Neural progenitor cell (in vitro differentiated cells): ENCODE data around the gene CYFIP1. TPM values are rescaled to one million over a fixed set of nuclear protein-coding genes. Genes with fewer than 3 reads are reported as not detected.

Experiments
- DNase-seq: peaks from one replicate; pipeline ENCODE4 v3.0.0-alpha.2; 2016; ENCODE audit warnings: low spot score
- H2AFZ ChIP-seq: fragments of 200-600 bp; sonication (generic); replicated peaks from 2 replicates; pipeline ENCODE4 v1.6.1; 2016; ENCODE audit warnings: antibody characterized with exemption
- H3F3A ChIP-seq: fragments of 200-600 bp; sonication (generic); 2 replicates; pipeline ENCODE4 v1.6.1; 2016; ENCODE audit warnings: antibody characterized with exemption, low read depth
- H3K27ac ChIP-seq: fragments of 200-600 bp; sonication (generic); 2 replicates; pipeline ENCODE4 v1.5.1; 2016; ENCODE audit warnings: mild to moderate bottlenecking
- H3K27me3 ChIP-seq: fragments of 200-600 bp; sonication (generic); 2 replicates; pipeline ENCODE4 v1.6.1; 2016; ENCODE audit warnings: mild to moderate bottlenecking, moderate library complexity
- H3K36me3 ChIP-seq: fragments of 200-600 bp; sonication (generic); 2 replicates; pipeline ENCODE4 v1.5.1; 2016
- H3K4me1 ChIP-seq: fragments of 200-600 bp; sonication (generic); 2 replicates; pipeline ENCODE4 v1.6.1; 2016; ENCODE audit warnings: mixed run types
- H3K4me2 ChIP-seq: fragments of 200-600 bp; sonication (generic); 2 replicates; pipeline ENCODE4 v1.6.1; 2016
- H3K4me3 ChIP-seq: fragments of 200-600 bp; sonication (generic); 2 replicates; pipeline ENCODE4 v1.5.1; 2016
- H3K79me2 ChIP-seq: fragments of 200-600 bp; sonication (generic); 2 replicates; pipeline ENCODE4 v1.6.1; 2016; ENCODE audit warnings: low read depth
- H3K9ac ChIP-seq: fragments of 200-600 bp; sonication (generic); 2 replicates; pipeline ENCODE4 v1.6.1; 2016
- H3K9me3 ChIP-seq: fragments of 200-600 bp; sonication (generic); 2 replicates; pipeline ENCODE4 v1.5.1; 2016; ENCODE audit warnings: low read depth
- H4K20me1 ChIP-seq: fragments of 200-600 bp; sonication (generic); 2 replicates; pipeline ENCODE4 v1.6.1; 2016; ENCODE audit warnings: low read depth
- H3K27ac Mint-ChIP-seq: 3 replicates; pipeline ENCODE4 v1.8.0; 2021; ENCODE audit warnings: mixed read lengths
- H3K27me3 Mint-ChIP-seq: 2 replicates; pipeline ENCODE4 v1.8.0; 2022; ENCODE audit warnings: low read depth, mild to moderate bottlenecking, inconsistent platforms, moderate library complexity, mixed read lengths; ENCODE audit not compliant: insufficient read depth
- H3K36me3 Mint-ChIP-seq: 3 replicates; pipeline ENCODE4 v1.8.0; 2021; ENCODE audit warnings: mixed read lengths
- H3K4me1 Mint-ChIP-seq: 3 replicates; pipeline ENCODE4 v1.8.0; 2021; ENCODE audit warnings: mixed read lengths
- H3K4me3 Mint-ChIP-seq: 3 replicates; pipeline ENCODE4 v1.8.0; 2021; ENCODE audit warnings: mild to moderate bottlenecking, moderate library complexity, mixed read lengths
- H3K9me3 Mint-ChIP-seq: 3 replicates; pipeline ENCODE4 v1.8.0; 2020; ENCODE audit warnings: mixed read lengths
- CTCF ChIP-seq: fragments of 200-600 bp; sonication (generic); IDR thresholded peaks from 2 replicates; pipeline ENCODE4 v1.5.1; 2017; ENCODE audit warnings: antibody characterized with exemption, mild to moderate bottlenecking
- EZH2 ChIP-seq: fragments of 200-600 bp; sonication (generic); IDR thresholded peaks from 2 replicates; pipeline ENCODE4 v1.6.1; 2017; ENCODE audit warnings: antibody characterized with exemption, mild to moderate bottlenecking, moderate library complexity
- EZH2phosphoT487 ChIP-seq: fragments of 200-600 bp; sonication (generic); IDR thresholded peaks from 2 replicates; pipeline ENCODE4 v1.6.1; 2017; ENCODE audit warnings: antibody characterized with exemption
- total RNA-seq: library from RNA; depleted of rRNA; stranded (reverse); fragments of >200 nt; gene quantifications from 2 replicates; pipeline ENCODE4 v1.2.3, GENCODE V29; 2015; ENCODE audit warnings: low replicate concordance

Gene CYFIP1
- total RNA-seq, 1 donor from 2014 or later: 94.6 TPM

- no peak overlapping the region for H3K4me2 ChIP-seq
Measured at GRCh38 chr15:22950256-22950990, 29.7 kb downstream of the CYFIP1 start.

GRCh38 chr15:22949074-22949547 lies 31.1 kb downstream of the CYFIP1 start:
- no peaks in the 10 kb centered on the region for H3K27me3 ChIP-seq
- H3K79me2 ChIP-seq: peaks cover 52% of the 10 kb centered on the region
- peak overlapping the region; percentile 61 for H3K4me2 ChIP-seq
- H3K36me3 ChIP-seq: no peaks in the 10 kb centered on the region
- H2AFZ ChIP-seq: no peak overlapping the region
- H3K4me1 ChIP-seq: peaks cover 27% of the 10 kb centered on the region
- Mint-ChIP-seq H3K9me3 (no peaks in the 10 kb centered on the region), H3K4me1 (peaks cover 42% of the 10 kb centered on the region), H3K27ac (peak overlapping the region; percentile 30), H3K27me3 (no peaks in the 10 kb centered on the region), H3K4me3 (peak overlapping the region; percentile 68), H3K36me3 (peaks cover 11% of the 10 kb centered on the region)
- peaks cover 8% of the 10 kb centered on the region for H3F3A ChIP-seq
- no peak overlapping the region for H3K27ac ChIP-seq
- H3K9ac ChIP-seq: no peak overlapping the region
- no peak for TF ChIP-seq EZH2
- TF ChIP-seq CTCF: no peak
- no peak for TF ChIP-seq EZH2phosphoT487
- peak; percentile 83 for DNase-seq
- H3K4me3 ChIP-seq: no peak overlapping the region
- H3K9me3 ChIP-seq: no peaks in the 10 kb centered on the region
- H4K20me1 ChIP-seq: peaks cover 66% of the 10 kb centered on the region

More at GRCh38 chr15:22950256-22950990, 29.7 kb downstream of the CYFIP1 start:
- no peak overlapping the region for H3K27ac ChIP-seq
- H3K27me3 ChIP-seq: peaks cover 8% of the 10 kb centered on the region
- Mint-ChIP-seq H3K27ac (peak overlapping the region; percentile 76), H3K9me3 (no peaks in the 10 kb centered on the region), H3K27me3 (peaks cover 2% of the 10 kb centered on the region), H3K4me1 (peaks cover 50% of the 10 kb centered on the region), H3K36me3 (peaks cover 7% of the 10 kb centered on the region), H3K4me3 (no peak overlapping the region)
- H3K4me1 ChIP-seq: peaks cover 31% of the 10 kb centered on the region
- peaks cover 8% of the 10 kb centered on the region for H3F3A ChIP-seq
- no peak overlapping the region for H2AFZ ChIP-seq
- H3K4me3 ChIP-seq: no peak overlapping the region
- H3K9me3 ChIP-seq: no peaks in the 10 kb centered on the region
- no peak overlapping the region for H3K9ac ChIP-seq
- no peak for TF ChIP-seq CTCF
- no peak for TF ChIP-seq EZH2
- no peak for TF ChIP-seq EZH2phosphoT487
- peaks cover 79% of the 10 kb centered on the region for H4K20me1 ChIP-seq
- H3K79me2 ChIP-seq: peaks cover 54% of the 10 kb centered on the region
- no peaks in the 10 kb centered on the region for H3K36me3 ChIP-seq
- no peak for DNase-seq

- no peaks in the 10 kb centered on the region for H3K9me3 ChIP-seq
- no peak overlapping the region for H3K4me2 ChIP-seq
- Mint-ChIP-seq H3K4me3 (no peak overlapping the region), H3K36me3 (peaks cover 16% of the 10 kb centered on the region), H3K4me1 (peaks cover 32% of the 10 kb centered on the region), H3K9me3 (no peaks in the 10 kb centered on the region), H3K27me3 (no peaks in the 10 kb centered on the region), H3K27ac (no peak overlapping the region)
- H3K9ac ChIP-seq: no peak overlapping the region
- H3K27me3 ChIP-seq: no peaks in the 10 kb centered on the region
- H3K27ac ChIP-seq: no peak overlapping the region
- H3K36me3 ChIP-seq: no peaks in the 10 kb centered on the region
- no peak for DNase-seq
- no peak for TF ChIP-seq EZH2
- TF ChIP-seq CTCF: no peak
- no peak for TF ChIP-seq EZH2phosphoT487
- peaks cover 49% of the 10 kb centered on the region for H3K79me2 ChIP-seq
- H3F3A ChIP-seq: peaks cover 8% of the 10 kb centered on the region
- H2AFZ ChIP-seq: no peak overlapping the region
- H4K20me1 ChIP-seq: peaks cover 55% of the 10 kb centered on the region
- peaks cover 16% of the 10 kb centered on the region for H3K4me1 ChIP-seq
- H3K4me3 ChIP-seq: no peak overlapping the region
Measured at GRCh38 chr15:22948056-22948455, 32.1 kb downstream of the CYFIP1 start.
